HG02678 (cell line): ENCODE data around the gene B4GALT1.
A peak's percentile ranks its signal among the peaks of the same experiment; 100 is the strongest.
"Not testable (repeated sequence)": the region's sequence is repeated elsewhere in the genome, so short reads cannot be mapped to it uniquely, and the experiment has no call there.

ENCODE experiments used
- ATAC-seq: cut with Tn5 transposase; IDR thresholded peaks from one replicate; pipeline ENCODE4 v1.9.1; 2021; ENCODE audit warnings: mild to moderate bottlenecking, moderate library complexity; ENCODE audit not compliant: unreplicated experiment

Gene B4GALT1

DNA sequence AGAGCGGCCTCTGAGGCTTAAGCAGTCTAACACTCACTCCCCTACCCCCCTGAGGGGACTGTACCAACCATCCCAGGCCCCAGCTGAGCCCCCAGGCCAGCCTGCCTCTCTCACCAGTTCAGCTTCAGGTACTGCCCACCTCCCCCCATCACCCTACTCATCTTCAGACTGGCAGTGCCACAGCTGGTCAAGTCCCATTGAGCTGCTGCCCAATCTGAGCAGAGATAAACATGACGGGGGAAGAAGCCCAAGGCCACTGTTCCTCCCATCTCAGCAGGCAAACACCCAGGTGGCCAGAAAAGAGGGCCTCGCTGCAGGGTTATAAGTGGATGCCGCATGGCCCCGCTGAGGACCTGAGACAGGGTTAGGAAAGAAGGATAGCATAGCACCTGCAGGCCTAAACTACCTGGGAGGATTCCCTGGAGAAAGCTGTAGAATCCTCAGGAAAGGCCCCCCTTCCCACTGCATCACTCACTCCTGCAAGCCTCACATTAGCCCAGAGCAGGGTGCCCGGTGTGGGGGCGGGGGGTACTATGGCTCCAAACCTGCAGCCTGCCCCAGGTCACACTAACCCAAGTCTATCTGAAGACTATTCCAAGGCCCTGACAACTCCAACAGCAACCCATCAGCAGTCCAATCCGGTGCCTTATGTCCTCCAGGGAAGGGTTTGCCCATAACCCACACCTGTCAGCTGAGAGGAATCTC is 3.6 kb downstream of the B4GALT1 start:
- ATAC-seq, result no peak

DNA sequence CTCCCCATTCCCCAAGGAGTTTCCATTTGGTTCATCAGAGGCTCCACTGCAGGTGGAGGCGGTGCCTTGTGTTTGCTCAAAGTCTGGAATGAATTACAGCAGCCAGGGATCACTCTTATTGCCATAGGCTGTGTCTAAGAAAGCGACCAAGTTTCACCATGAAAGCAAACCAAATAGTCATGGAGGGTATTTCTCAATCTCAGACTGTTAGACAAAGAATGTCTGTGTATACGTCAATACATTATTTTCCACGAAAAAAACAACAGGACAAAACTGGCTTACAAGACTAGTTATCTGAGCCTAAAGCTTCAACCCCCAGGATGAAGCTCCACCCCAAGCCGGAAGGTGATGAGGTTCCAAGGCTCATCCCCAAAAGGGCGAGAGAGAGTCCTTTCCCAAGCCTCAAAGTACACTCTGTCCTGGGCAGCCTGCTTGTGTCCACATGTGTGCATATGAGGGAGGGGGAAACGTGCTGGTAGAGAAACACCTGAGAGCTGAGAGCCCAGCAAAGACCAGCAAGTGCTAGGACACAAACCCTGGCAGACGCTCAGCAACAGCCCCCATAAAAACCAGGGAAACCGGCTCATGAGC is 4.3 kb downstream of the B4GALT1 start:
- no peak for ATAC-seq

DNA sequence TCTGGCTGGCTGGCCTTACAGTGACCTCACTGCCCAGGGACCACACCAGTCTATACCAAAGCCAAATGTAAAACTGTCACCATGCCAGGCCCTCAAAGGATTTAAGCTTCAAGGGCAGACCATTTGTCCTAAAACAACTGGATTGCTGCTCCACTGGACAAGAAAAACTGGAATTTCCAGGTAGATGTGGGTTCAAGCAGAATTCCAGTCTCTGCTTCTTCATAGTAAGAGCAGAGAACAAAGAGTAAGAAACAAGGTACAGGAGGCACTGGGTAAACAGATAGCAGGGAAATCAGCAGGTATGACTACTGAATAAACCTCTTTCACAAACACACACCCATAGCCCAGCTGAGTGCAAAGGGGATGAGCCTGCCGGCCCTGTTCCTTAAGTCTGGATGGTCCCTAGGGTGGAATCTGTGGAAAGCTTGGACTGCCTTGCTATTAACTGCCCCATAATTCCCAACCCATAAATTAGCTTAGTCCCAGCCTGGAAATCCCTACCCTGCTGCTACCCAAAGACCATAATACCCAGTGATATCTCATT is 5.5 kb downstream of the B4GALT1 start:
- ATAC-seq, result no peak

DNA sequence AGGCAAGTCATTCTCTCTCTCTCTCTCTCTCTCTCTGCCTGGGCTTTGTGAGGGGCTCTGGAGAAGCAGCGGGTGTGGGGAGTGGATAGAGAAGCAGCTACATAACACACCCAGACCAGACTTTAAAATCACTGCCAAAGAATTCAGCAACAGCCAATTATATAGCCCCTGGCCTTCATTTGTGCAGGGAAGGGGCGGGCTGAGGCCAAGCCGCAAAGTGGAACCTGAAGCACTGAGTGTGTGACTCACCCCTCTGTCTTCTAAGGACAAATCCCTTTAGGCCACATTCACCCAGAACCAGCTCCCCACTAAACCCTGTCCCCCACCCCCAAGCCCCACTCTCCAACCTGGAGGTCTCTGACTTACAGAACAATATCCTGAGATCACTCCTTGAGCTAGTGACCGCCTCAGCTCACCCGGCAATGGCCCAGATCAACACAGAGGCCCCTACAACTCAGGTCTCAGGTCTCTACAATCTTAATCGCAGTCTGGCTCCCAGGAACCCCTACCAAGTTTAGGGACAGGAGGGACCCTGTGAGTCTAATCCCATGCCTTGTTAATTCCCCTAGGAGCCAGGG is 6.0 kb downstream of the B4GALT1 start:
- ATAC-seq, result no peak

DNA sequence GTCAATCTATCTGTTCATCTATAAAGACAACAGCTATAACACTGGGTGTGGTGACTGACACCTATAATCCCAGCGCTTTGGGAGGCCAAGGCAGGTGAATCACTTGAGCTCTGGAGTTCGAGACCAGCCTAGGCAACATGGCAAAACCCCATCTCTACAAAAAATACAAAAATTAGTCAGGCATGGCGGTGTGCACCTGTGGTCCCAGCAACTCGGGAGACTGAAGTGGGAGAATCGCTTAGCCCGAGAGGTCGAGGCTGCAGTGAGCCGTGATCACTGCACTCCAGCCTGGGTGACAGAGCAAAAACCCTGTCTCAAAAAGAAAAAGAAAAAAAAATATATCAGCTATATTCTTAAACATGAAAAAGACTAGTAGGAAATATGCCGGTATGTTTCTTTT is 6.7 kb downstream of the B4GALT1 start:
- ATAC-seq, result not testable (repeated sequence)

DNA sequence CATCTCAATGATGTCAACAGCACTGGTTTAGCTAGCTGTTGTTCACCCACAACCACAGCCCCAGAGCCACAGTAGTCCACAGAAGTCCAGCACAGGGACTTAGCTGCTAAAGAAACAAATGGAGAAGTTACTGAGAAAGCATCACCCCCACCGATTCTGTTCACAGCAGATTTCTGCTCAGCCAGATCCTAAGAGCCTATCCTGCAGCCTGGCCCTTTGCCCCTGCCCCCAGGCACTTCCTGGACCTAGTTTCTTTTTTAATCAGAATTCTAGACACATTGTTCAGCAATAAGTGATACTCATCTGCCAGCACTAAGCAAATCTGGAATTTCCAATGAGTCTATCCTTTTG is 7.4 kb downstream of the B4GALT1 start:
- no peak for ATAC-seq

DNA sequence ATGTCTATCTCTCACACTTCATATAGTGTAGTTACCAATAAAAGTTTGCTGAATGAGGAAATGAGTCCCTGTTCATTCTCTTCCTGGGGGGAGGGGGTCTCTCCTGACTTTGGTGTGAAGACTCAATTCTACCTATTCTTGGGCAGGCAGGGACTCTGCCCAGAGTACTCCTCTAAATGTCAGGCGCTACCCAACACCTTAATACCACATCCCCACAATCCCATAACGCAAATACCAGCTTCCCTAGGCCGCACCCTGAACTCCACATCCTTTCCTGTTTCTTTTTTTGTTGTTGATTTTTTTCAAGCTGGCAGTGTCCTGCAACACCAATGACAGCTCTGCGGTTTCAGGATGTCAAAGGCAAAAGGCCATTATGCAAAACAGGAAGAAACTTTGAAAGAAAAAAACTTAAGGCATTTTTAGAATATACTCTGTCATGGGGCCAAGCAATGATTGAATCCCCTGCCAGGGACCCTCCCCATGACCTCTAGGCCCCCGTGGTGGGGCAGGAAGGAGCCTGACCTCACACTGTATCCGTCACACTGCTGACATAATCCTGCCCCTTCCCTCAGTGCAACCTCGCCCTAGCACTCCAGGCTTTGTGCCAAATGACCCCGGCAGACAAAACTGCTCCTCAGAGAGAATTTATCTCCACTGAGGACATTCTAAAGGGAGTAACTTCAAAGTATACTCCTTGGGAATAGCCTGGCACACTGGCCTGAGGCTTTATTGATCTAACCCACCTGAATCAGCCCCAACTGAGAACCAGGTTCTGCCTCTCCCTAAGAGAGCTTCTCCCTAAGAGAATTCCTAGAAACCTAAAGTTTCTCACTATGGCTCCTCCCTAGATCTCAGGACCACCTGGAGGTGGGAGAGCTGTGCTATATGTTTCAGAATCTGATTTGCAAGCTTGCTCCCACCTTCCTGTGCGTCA is 8.0 kb downstream of the B4GALT1 start:
- ATAC-seq, result no peak

DNA sequence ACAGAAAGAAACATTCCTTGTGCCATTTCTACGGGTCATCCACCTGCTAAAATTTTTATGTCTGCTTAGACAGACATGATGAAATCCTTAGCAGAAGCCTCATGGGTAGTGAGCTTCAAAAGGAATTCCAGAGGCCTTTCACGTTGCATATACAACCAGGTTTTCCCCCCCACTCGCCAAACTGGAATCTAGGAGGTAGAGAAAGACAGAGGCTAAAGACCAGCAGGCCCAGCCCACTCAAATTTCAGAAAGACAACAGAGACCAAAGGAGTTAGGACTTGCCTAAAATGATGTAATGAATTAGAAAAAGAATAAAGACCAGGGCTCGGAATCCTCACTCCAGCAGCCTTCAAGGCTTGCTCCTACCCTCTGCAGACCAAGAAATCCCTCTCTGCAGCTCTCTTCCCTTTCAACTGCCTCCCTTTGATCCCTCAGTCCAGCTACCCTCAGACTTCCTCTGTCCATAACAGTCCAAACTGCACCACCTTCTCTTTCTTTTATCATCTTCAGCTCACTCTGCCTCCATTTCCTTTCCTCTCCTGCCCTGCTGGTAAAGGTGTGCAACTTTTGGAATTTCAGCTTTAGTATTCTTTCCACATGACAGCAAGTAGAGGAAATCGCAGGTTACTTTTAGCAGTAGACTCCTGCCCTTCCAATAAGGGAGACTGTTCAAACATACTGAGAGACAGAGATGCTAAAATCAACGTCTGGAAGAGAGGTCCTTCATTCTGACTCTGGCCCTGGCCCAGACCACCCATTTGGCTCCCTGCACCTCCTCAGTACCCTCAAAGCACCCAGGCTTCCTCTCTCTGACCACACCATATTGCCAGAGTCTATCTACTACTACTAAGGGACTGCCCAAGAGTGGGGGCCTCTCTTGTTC is 8.9 kb downstream of the B4GALT1 start:
- no peak for ATAC-seq

DNA sequence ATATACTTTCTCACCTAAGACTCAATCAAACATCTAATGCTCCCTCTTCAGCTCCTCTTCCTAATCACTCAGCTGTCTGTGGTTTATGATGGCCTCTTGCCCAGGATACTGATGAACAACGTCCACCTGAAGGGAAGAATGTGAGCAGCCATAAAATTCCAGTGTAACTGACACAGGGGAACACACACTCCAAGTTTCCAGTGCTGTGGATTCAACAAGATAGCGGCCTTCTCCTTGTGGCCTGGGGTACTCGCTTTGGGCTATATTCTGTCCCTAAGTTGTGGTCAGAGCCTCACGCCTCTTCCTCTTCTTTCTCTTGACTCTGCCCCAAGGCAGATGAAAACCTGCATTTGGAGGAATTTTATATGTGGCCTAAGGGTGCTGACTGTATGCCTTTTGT is 11.7 kb downstream of the B4GALT1 start:
- ATAC-seq, result no peak

DNA sequence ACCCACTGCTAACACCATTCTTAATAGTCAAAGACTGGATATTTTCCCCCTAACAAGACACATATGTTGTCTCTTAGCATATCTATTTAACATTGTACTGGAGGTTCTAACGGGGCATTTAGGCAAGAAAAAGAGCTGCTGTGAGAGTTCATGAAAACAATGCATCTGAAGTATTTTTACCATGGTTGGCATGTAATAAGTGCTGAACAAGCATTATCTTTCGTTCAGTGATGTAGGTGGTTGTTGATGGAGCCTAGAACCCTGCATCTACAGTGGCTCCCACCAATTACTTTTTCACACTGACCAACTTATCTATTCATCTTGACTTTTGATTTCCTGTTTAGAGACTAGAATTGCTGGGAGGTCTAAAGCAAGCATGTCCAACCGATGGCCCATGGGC is 12.8 kb downstream of the B4GALT1 start:
- no peak for ATAC-seq

DNA sequence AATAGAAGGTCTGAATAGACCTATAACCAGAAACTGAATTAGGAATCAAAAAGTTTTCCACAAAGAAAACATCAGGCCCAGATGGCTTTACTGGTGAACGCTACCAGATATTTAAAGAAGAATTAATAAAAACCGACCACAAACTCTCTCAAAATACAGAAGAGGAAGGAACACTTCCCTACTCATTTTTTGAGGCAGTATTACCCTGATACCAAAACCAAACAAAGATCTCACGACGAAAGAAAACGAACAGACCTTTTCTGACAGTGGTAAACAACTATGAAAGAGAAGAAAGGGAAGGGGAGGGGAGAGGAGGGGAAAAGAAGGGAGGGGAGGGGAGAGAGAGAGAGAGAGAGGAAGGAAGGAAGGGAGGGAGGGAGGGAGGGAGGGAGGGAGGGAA is 13.5 kb downstream of the B4GALT1 start:
- peak; percentile 49 for ATAC-seq

DNA sequence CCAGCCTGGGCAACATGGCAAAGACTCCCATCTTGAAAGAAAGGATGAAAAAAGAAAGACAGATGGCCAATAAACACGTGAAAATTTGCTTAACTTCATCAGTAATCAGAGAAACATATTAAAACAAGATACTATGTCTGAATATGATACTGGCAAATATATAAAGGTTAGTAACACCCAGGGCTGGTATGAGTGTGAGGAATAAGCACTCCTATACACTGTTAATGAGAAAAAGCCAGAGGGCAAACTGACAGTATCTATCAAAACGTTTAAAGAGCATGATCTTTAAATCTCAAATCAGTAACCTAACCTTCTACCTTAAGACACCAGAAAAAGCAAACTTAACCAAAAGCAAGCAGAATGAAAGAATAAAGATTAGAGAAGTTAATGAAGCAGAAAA is 14.1 kb downstream of the B4GALT1 start:
- ATAC-seq, result no peak

DNA sequence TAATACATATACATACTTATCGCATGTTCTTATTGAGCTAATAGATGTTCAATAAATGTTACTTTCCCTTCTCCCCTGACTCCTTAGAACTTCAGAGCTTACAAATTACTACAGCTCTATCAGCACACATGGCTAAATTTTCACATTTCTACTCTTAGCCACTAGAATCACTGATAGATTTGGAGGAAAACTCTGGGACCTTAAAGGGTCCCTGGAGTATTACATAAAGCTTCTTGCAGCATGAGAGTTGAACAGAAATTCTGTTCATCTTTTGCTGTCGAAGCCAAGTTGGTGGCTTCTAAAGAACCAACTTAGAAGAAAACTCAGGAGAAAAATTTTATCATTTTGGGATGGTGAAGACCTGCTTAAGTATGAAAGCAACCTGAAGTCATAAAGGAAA is 15.5 kb downstream of the B4GALT1 start:
- no peak for ATAC-seq

DNA sequence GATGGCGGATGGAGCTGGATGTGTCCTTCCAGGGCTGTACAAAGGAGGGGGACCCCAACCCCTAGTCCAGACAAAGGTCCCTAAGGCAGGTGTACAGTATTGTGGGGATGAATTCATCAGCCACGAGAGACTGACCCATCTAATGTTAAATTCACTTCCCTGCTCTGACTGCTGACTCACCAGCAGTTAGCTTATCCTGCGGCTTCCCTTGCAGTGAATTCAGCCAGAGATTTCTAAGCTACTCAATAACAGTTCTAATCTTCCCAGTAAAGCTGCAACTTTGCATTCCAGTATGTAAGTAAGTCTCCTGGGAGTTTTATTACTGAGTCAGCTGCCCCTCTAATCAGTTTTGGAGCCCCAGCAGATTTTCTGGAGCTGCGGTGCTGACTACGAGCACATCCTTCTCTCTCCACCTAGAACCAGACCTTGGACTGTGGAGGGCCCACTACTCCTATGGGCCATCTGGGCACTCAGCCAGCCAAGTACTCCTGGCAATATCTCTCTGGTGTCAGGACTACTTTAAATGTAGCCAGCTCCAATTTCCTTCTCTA is 16.1 kb downstream of the B4GALT1 start:
- ATAC-seq, result no peak

DNA sequence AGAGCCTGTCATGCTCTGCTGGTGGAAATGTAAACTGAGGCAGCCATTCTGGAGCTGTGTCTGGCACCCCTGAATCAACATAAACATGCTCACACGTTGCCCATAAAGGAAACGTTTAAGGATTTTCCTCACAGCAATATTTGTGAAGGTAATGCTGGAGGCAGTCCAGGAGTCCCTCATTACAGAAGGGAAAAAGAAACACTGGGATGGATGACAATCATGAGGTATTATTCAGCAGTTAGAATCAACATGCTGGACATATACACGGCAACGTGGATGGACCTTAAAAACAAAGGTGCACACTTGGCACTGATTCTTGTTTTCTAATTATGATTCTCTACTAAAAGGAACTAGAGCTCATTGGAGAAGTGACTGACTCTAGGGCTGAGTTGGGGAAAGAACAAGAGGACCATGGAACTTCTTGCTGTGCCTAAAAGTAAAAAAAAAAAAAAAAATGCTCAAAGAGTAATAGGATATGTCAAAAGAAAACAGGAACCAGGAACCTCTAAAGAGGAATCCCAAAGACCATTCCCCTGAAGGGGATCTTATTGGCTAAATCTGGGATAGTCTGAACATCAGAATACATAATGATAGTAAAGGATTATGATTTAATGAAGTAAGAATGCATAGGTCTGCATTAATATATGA is 18.6 kb downstream of the B4GALT1 start:
- no peak for ATAC-seq

DNA sequence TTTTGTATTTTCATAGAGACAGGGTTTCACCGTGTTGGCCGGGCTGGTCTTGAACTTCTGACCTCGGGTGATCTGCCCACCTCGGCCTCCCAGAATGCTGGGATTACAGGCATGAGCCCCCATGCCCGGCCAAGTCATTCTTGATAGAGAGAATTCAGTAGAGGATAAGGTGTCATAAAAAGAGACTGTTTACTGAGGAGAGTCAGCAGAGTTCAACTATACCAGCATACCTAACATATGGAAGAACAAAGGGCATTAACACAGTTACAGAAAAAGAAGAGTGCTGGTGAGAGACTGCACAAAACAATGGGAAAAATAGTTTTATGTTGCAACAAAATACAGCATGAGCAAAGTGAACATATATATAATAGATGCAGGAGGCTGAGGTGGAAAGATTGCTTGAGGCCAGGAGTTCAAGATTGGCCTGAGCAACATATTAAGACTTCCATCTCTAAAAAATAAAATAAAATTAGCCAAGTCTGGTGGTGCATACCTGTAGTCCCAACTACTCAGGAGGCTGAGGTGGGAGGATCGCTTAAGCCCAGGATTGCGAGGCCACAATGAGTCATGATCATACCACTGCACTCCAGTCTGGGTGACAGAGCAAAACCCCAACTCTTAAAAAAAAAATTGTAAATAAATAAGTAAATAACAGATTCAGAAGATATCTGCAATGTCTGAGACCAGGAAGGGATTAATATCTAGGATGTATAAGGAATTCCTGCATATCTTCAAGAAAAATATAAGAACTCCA is 19.5 kb downstream of the B4GALT1 start:
- no peak for ATAC-seq

DNA sequence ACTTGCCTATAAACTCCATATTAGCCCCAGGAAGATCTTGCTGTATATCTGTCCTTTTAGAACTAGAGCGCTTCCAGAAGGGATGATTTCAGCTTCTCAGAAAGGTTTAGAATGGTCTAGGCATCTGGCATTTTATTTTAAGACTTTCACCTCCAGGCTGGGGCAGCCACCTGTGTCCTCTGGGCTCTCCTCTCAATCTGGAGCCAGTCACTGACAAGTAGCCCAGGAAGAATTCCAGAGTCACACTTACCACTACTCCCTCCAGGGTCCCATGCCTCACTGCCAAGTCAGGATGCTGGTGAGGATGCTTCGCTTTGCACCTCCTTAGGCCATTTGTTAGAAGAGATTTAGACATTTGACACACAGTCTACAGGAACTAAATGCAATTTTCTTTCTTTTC is 20.8 kb downstream of the B4GALT1 start:
- no peak for ATAC-seq

DNA sequence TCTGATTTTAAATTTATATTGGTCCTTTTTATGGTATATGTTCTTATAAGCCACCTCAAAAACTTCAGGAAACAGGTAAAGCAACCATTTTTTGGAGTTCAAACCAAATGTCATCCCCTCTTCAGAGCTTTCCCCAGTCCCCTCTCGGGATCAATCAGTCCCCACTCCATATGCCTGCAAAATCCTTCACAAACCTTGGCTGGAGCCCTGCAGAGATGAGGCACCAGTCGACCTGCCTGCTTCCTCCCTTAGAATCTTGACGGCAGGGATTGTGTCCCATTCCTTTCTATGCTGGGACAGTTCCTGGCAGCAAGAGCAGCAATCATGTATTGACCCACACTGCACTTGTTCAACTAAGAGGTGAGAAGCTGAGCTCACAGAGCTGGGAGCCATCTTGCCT is 22.6 kb downstream of the B4GALT1 start:
- no peak for ATAC-seq

DNA sequence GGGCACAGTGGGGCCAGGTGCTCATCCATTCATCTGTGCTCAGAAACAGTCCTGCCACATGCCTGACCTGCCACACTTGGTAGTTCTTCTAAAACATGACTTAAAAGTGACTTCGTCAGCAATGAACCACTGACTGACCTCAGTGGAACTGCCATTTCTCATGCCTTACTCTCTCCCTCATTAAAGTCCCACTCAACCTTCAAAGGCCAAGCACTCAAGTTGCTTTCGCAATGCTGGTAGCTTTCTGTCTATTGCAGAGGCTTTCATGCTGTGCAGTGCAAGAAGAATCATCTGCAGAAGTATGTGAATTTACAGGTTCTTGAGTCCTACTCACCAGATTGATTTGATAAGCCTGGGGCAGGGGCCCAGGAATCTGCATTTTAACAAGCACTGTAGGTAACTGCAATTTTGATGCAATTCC is 23.9 kb downstream of the B4GALT1 start:
- ATAC-seq, result no peak
